ENCODE data around the gene ERICH6. TPM values are rescaled to one million over a fixed set of nuclear protein-coding genes. Genes with fewer than 3 reads are reported as not detected.

Gene ERICH6
- total RNA-seq, 1 experiment from 2014 or later: not detected

GRCh38 chr3:150725548-150725947 is 21.8 kb upstream of the ERICH6 start:
- ChIA-PET POLR2A (ENCODE audit: unreplicated experiment) (no interaction called here), CTCF (no interaction called here)
- Histone ChIP-seq H4K20me1 (ENCODE audit: low read length) (no peaks in the 10 kb centered on the region), H3K9me3 (ENCODE audit: low read length) (no peaks in the 10 kb centered on the region), H3K36me3 (ENCODE audit: low read depth, low read length) (no peaks in the 10 kb centered on the region), H3K4me2 (ENCODE audit: low read length) (peak overlapping the region; percentile 21; the same call in 1 of the 2 replicates), H3K79me2 (ENCODE audit: low read length) (no peaks in the 10 kb centered on the region), H3K27ac (ENCODE audit: low read length) (no peak overlapping the region), H3K9me2 (replicated peaks; ENCODE audit: low read length) (no peaks in the 10 kb centered on the region), H3K4me1 (ENCODE audit: insufficient read depth, low read length) (peaks cover 13% of the 10 kb centered on the region), H3K4me3 (ENCODE audit: low read length) (no peak overlapping the region), H3K27me3 (ENCODE audit: low read length) (no peaks in the 10 kb centered on the region), H3F3A (ENCODE audit: low read length, unreplicated experiment) (no peaks in the 10 kb centered on the region), H2AFZ (ENCODE audit: low read length) (peak overlapping the region; percentile 3; the same call in 1 of the 2 replicates), H3K9ac (ENCODE audit: low read length) (no peak overlapping the region)
- BruUV-seq (replicated peaks): no TSS peak
- TF ChIP-seq EZH2 (IDR thresholded peaks at IDR 0.05; ENCODE audit: low read length, unreplicated experiment) (no peak), CTCF (conservative IDR thresholded peaks at IDR 0.05; ENCODE audit: low read depth, low read length) (no peak), EZH2phosphoT487 (IDR thresholded peaks at IDR 0.05; ENCODE audit: borderline replicate concordance, low read length) (no peak)
- intact Hi-C loops (cut with micrococcal nuclease): no loop called here
- peak; percentile 78 for ATAC-seq
- peak; percentile 65 for DNase-seq

DNA sequence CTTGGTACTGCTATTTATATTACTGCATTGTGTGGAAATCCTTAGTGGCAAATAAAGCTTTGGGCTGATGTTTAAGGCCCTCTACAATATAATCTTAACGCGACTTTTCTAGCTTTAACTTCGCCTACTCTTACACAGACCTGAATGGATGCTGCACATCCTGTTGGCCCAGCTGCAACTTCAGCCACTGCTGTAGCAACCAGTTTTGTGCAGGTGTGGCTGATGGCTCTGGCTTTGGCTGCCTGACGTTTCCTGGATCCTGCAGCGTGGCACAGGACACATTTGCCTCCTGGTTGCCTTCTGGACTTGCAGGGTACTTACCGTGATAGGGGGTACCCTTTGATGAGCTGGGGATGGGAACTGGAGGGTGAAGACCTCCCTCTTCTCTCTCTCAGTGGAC is 20.2 kb upstream of the ERICH6 start:
- no peaks in the 10 kb centered on the region for H3K79me2 ChIP-seq (ENCODE audit: low read length)
- no peak overlapping the region for H3K27ac ChIP-seq (ENCODE audit: low read length)
- no peak overlapping the region for H3K9ac ChIP-seq (ENCODE audit: low read length)
- intact Hi-C loops (cut with micrococcal nuclease): no loop called here
- ChIA-PET POLR2A (ENCODE audit: unreplicated experiment) (no interaction called here), CTCF (no interaction called here)
- no peaks in the 10 kb centered on the region for H3K9me3 ChIP-seq (ENCODE audit: low read length)
- H2AFZ ChIP-seq (ENCODE audit: low read length): no peak overlapping the region
- no peaks in the 10 kb centered on the region for H4K20me1 ChIP-seq (ENCODE audit: low read length)
- DNase-seq: no peak
- H3K4me1 ChIP-seq (ENCODE audit: insufficient read depth, low read length): peaks cover 13% of the 10 kb centered on the region
- H3K4me3 ChIP-seq (ENCODE audit: low read length): no peak overlapping the region
- ATAC-seq: no peak
- H3K9me2 ChIP-seq (replicated peaks; ENCODE audit: low read length): no peaks in the 10 kb centered on the region
- no TSS peak for BruUV-seq (replicated peaks)
- no peak for TF ChIP-seq EZH2phosphoT487 (IDR thresholded peaks at IDR 0.05; ENCODE audit: borderline replicate concordance, low read length)
- no peak for TF ChIP-seq CTCF (conservative IDR thresholded peaks at IDR 0.05; ENCODE audit: low read depth, low read length)
- TF ChIP-seq EZH2 (IDR thresholded peaks at IDR 0.05; ENCODE audit: low read length, unreplicated experiment): no peak
- no peak overlapping the region for H3K4me2 ChIP-seq (ENCODE audit: low read length)
- H3K27me3 ChIP-seq (ENCODE audit: low read length): no peaks in the 10 kb centered on the region
- no peaks in the 10 kb centered on the region for H3K36me3 ChIP-seq (ENCODE audit: low read depth, low read length)
- no peaks in the 10 kb centered on the region for H3F3A ChIP-seq (ENCODE audit: low read length, unreplicated experiment)

DNA sequence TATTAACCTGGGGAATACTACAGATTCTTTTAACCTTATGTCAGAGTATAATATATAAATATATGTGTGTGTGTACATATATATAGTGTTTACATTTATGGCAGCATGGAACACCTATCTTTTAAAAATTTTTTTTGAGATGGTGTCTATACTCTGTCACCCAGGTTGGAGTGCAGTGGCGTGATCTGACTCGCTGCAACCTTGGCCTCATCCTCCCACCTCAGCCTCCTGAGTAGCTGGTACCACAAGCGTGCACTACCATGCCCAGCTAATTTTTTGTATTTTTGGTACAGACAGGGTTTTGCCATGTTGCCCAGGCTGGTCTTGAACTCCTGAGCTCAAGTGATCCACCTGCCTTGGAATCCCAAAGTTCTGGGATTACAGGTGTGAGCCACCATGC is 18.5 kb upstream of the ERICH6 start:
- Histone ChIP-seq H3K4me2 (ENCODE audit: low read length) (no peak overlapping the region), H3K4me1 (ENCODE audit: insufficient read depth, low read length) (peaks cover 13% of the 10 kb centered on the region), H3K79me2 (ENCODE audit: low read length) (no peaks in the 10 kb centered on the region), H2AFZ (ENCODE audit: low read length) (no peak overlapping the region), H3K4me3 (ENCODE audit: low read length) (no peak overlapping the region), H3K9me2 (replicated peaks; ENCODE audit: low read length) (no peaks in the 10 kb centered on the region), H3K27ac (ENCODE audit: low read length) (no peak overlapping the region), H4K20me1 (ENCODE audit: low read length) (no peaks in the 10 kb centered on the region), H3K36me3 (ENCODE audit: low read depth, low read length) (no peaks in the 10 kb centered on the region), H3K27me3 (ENCODE audit: low read length) (no peaks in the 10 kb centered on the region), H3K9ac (ENCODE audit: low read length) (no peak overlapping the region), H3K9me3 (ENCODE audit: low read length) (no peaks in the 10 kb centered on the region), H3F3A (ENCODE audit: low read length, unreplicated experiment) (no peaks in the 10 kb centered on the region)
- DNase-seq: no peak
- BruUV-seq (replicated peaks): no TSS peak
- intact Hi-C loops (cut with micrococcal nuclease): no loop called here
- ChIA-PET POLR2A (ENCODE audit: unreplicated experiment) (interaction anchor here (0.5 kb wide), 1 partner anchor 290 kb away, joined by 4 read pairs; no protein-coding TSS in a partner anchor), CTCF (interaction anchor here (0.8 to 1.9 kb wide), 2 partner anchors 22 to 143 kb away, joined by 4 to 11 read pairs; no protein-coding TSS in a partner anchor)
- TF ChIP-seq EZH2 (IDR thresholded peaks at IDR 0.05; ENCODE audit: low read length, unreplicated experiment) (no peak), EZH2phosphoT487 (IDR thresholded peaks at IDR 0.05; ENCODE audit: borderline replicate concordance, low read length) (no peak), CTCF (conservative IDR thresholded peaks at IDR 0.05; ENCODE audit: low read depth, low read length) (no peak)
- ATAC-seq: no peak

Data from PC-3 (cell line).